A549 (cell line): ENCODE data around the gene LRRC63.

Source experiments
- BHLHE40 ChIP-seq: IDR thresholded peaks from 2 replicates; pipeline ENCODE4 v1.6.1; 2012; ENCODE audit warnings: low read depth, low read length, inconsistent platforms
- CEBPB ChIP-seq, 2 experiments: fragments of >200 bp in 1 of 2; sonication (Bioruptor Twin) in 1 of 2; formaldehyde crosslinking in 1 of 2; IDR thresholded peaks; 2 replicates each; pipeline ENCODE4 v1.6.1; 2012 to 2016
- CHD2 ChIP-seq: fragments of 150-350 bp; IDR thresholded peaks from 2 replicates; pipeline ENCODE4 v1.6.1; 2014; ENCODE audit warnings: low read length; ENCODE audit not compliant: partially characterized antibody
- CHD4 ChIP-seq: fragments of 200-600 bp; sonication (generic); IDR thresholded peaks from 2 replicates; pipeline ENCODE4 v1.6.1; 2016; ENCODE audit warnings: antibody characterized with exemption, mild to moderate bottlenecking, borderline replicate concordance
- CTCF ChIP-seq: fragments of >200 bp; sonication (Bioruptor Twin); formaldehyde crosslinking; IDR thresholded peaks from 3 replicates; pipeline ENCODE4 v1.5.1; 2016
- EP300 ChIP-seq, 2 experiments: fragments of >200 bp; sonication (Bioruptor Twin); formaldehyde crosslinking; IDR thresholded peaks; 2 replicates in 1 of 2; 3 replicates in 1 of 2; pipeline ENCODE4 v1.6.1; 2016 to 2017
- MAX ChIP-seq: IDR thresholded peaks from 2 replicates; pipeline ENCODE4 v1.6.1; 2012
- MYC ChIP-seq: IDR thresholded peaks from 2 replicates; pipeline ENCODE4 v1.6.1; 2012; ENCODE audit warnings: mild to moderate bottlenecking, inconsistent platforms, low read length, improper control_type of control experiment, borderline replicate concordance
- NR3C1 ChIP-seq: fragments of >200 bp; sonication (Bioruptor Twin); formaldehyde crosslinking; IDR thresholded peaks from 3 replicates; pipeline ENCODE4 v1.6.1; 2017
- POLR2A ChIP-seq: IDR thresholded peaks from 2 replicates; pipeline ENCODE4 v1.6.1; 2012; ENCODE audit warnings: mild to moderate bottlenecking, low read length
- RAD21 ChIP-seq, 2 experiments: fragments of >200 bp in 1 of 2; sonication (Bioruptor Twin) in 1 of 2; formaldehyde crosslinking in 1 of 2; IDR thresholded peaks in 1 of 2; conservative IDR thresholded peaks in 1 of 2; 2 replicates in 1 of 2; 3 replicates in 1 of 2; pipeline ENCODE4 v1.6.1; 2012 to 2018; ENCODE audit warnings: inconsistent platforms in 1 of 2
- REST ChIP-seq: fragments of 200-600 bp; sonication (generic); IDR thresholded peaks from 2 replicates; pipeline ENCODE4 v1.6.1; 2016; ENCODE audit warnings: antibody characterized with exemption, mild to moderate bottlenecking, moderate library complexity
- RNF2 ChIP-seq: fragments of 200-600 bp; sonication (generic); IDR thresholded peaks from 2 replicates; pipeline ENCODE4 v1.6.1; 2016; ENCODE audit warnings: low read depth, mild to moderate bottlenecking, antibody characterized with exemption, moderate library complexity, borderline replicate concordance
- TF ChIP-seq, protein P1 (sequence below): fragments of 150-350 bp; IDR thresholded peaks from 2 replicates; pipeline ENCODE4 v1.6.1; 2014; ENCODE audit warnings: low read depth, mild to moderate bottlenecking, low read length

DNA sequence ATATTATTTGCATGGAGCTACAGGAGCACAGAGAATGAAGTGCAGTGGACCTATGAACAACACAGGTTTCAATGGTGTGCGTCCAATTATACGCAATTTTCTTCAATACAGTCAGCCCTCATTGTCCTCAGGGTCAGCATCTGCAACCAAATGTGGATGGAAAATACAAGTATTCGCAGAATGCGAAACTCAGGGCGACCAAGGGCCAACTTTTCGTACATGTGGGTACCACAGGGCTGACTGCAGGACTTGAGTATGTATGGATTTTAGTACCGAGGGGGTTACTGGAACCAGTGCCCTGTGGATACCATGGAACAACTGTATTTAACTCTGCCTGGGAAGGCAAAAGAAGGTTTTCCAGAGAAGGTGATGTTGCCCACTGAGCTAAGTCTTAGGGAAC is 40.0 kb upstream of the LRRC63 start:
- TF ChIP-seq MAX, result no peak
- TF ChIP-seq CEBPB (IDR thresholded peaks at IDR 0.05), result no peak
- no peak for TF ChIP-seq POLR2A
- TF ChIP-seq, protein P1, sequence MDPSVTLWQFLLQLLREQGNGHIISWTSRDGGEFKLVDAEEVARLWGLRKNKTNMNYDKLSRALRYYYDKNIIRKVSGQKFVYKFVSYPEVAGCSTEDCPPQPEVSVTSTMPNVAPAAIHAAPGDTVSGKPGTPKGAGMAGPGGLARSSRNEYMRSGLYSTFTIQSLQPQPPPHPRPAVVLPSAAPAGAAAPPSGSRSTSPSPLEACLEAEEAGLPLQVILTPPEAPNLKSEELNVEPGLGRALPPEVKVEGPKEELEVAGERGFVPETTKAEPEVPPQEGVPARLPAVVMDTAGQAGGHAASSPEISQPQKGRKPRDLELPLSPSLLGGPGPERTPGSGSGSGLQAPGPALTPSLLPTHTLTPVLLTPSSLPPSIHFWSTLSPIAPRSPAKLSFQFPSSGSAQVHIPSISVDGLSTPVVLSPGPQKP, result no peak
- TF ChIP-seq CTCF, result no peak
- no peak for TF ChIP-seq CHD2
- TF ChIP-seq BHLHE40, result no peak
- no peak for TF ChIP-seq REST
- TF ChIP-seq MYC, result no peak
- TF ChIP-seq EP300 (IDR thresholded peaks at IDR 0.05), result no peak
- TF ChIP-seq NR3C1, result no peak
- TF ChIP-seq RAD21 (conservative IDR thresholded peaks at IDR 0.05 in 1 of 2, IDR thresholded peaks at IDR 0.05 in 1 of 2), result no peak
- no peak for TF ChIP-seq RNF2
- no peak for TF ChIP-seq CHD4
